Smooth muscle cell of the coronary artery (primary cell): ENCODE data around the gene PHF24. TPM values are rescaled to one million over a fixed set of nuclear protein-coding genes. Genes with fewer than 3 reads are reported as not detected.

Experiments used
- total RNA-seq: library from RNA; depleted of rRNA; stranded (reverse); fragments of >200 nt; gene quantifications from 2 replicates; pipeline ENCODE4 v1.2.3, GENCODE V29; 2014; ENCODE audit warnings: low replicate concordance

PHF24 gene
- under 0.01 TPM in 2 replicates for total RNA-seq

DNA sequence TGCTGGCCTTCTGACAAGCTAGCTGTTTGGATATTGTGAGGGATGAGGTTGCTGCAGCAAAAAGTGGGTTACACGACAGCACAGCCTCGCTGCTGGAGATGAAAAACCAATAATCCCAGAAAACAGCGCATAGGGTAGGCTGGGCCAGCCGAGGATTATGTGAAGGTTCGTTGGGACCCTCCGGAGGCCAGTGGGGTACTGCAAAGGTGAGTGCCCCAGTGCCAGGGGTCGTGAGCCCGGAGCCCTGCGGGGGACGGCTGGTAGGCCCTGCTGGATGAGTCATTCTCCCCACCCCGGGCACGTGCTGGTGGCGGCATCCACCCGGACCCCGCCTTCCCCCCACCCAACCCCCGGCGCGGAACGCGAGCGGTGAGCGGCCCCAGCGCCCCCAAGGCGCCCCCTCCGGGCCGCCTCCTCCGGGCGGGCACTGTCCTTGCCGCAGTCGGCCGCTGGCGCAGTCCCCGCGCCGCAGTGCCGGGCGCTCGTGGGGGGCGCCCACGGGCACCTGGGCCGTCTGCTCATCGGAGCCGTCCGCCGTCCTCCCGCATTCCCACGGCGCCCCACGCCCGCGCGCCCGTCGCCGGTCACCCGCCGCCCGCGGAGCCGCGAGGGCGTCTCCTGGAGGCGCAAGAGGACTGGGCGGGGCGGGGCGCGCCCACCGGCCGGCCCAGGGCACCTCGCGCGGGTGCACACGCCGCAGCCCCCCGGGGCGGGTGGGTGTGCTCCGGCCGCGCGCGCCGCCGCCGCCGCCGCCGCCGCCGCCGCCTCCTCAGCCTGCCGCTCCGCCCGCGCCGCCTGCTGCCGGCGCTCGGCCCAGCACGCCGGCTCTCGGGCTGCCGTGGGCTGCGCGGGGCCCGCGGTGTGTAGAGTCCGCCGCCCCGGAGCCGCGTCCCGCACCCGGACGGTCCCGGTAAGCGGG is at the start of gene PHF24:
Gene PHF24, plus strand, starts transcription at position 794 of the 919 bp plus-strand sequence. CDS start 13,014 bp downstream, outside the sequence.

DNA sequence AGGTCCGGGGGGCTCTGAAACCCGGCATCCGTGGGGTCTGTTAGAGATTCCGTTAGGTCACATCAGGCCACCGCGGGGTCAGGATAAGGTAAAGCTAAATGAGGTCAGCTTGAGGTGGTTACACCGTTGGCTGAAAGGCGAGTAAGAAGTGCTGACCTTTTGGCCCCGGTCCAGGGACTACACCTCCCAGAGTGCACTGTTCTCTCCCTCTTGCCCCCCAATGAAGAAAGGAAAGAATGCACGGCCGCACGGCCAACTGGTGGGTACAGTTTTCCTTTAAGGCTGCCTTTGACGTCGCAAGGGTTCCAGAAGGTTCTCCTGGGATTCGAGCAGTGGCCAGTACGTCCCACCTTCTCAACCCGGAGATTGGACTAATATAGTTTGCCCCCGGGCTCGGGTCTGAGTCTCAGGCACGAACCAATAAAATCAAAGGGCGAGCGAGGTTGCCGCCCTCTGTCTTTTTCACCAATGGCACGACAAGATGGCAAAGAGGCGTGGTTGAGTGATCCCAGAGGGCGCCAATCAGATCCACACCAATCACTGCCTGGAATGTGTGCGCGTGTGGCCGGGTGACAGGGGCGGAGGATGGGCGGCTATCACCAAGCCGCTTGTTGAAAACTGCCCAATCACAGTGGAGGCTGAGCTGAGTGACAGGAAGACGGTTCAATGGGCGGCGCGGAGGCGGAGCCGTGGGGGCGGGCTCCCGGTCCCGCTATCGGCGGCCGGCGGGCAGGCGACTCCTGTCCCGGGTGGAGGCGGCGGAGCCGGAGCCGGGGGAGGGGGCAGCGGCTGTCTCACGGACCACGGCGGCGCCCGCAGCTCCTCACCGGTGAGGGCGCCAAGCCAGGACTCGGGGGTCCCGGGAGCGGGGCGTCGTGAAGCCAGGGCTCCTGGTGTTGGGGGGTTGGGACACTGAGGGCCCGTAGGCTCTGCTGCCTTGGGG is 31.2 kb downstream of the PHF24 start, which contains the start of gene DNAJB5:
Gene DNAJB5, plus strand, starts transcription at position 743 of the 943 bp plus-strand sequence. CDS start 886 bp downstream, outside the sequence.

Other genes starting within 250 kb of the PHF24 start
- gene CCL21, start 248.1 kb upstream of the PHF24 start, total RNA-seq, result not detected in 2 replicates
- 6.3 and 18.3 TPM in 2 replicates for gene DNAJB5, start 31.5 kb downstream of the PHF24 start, total RNA-seq
- 477 and 492 TPM in 2 replicates for gene VCP, start 114.3 kb downstream of the PHF24 start, total RNA-seq
- 6.0 and 12.4 TPM in 2 replicates for gene FANCG, start 121.7 kb downstream of the PHF24 start, total RNA-seq
- gene PIGO, start 138.3 kb downstream of the PHF24 start, total RNA-seq, result 4.4 and 9.8 TPM in 2 replicates
- 154 and 173 TPM in 2 replicates for gene STOML2, start 144.8 kb downstream of the PHF24 start, total RNA-seq
- gene ATOSB, start 157.6 kb downstream of the PHF24 start, total RNA-seq, result 11.9 and 25.1 TPM in 2 replicates
- gene UNC13B, start 203.7 kb downstream of the PHF24 start, total RNA-seq, result 20.8 and 22.3 TPM in 2 replicates